ENCODE measurements around the gene HSPA14.
"Not testable (repeated sequence)": the region's sequence is repeated elsewhere in the genome, so short reads cannot be mapped to it uniquely, and the experiment has no call there.

HSPA14 gene

GRCh38 chr10:14837003-14837756, 926 bp upstream of the HSPA14 start:
- DNase-seq (ENCODE audit: low read depth in 2 of 2): no peak

- no peak for DNase-seq (ENCODE audit: low read depth in 2 of 2)
Measured at GRCh38 chr10:14838582-14839304, 637 bp downstream of the HSPA14 start.

DNA sequence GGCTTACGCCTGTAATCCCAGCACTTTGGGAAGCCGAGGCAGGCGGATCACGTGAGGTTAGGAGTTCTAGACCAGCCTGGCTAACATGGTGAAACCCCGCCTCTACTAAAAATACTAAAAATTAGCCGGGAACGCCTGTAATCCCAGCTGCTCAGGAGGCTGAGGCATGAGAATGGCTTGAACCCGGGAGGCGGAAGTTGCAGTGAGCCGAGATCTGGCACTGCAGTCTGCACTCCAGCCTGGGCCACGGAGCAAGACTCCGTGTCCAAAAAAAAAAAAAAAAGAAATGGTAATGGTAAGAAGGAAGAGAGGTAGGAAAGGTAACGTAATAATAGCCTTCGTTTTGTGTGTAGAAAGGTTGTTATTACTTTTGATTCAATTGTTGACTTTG, 1.2 kb downstream of the HSPA14 start:
- DNase-seq (ENCODE audit: low read depth in 2 of 2): no peak

DNA sequence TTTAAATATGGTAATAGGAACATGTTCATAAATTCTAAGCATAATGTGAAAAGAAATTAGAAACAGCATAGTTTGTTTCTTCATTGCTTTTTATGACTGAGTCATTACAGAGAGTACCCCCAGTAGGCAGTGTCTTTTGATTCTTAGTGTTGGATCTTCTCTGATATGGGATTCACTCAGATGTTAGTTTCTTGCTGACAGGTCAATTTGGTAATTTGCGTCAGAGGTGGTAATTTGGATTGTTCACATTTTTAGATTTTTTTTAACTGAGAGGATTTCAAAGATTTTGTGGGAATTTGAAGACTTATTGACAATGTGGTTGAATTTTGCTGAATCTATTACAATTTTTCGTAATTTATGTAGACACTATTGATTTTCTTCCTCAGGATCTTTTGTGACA, 2.1 kb downstream of the HSPA14 start:
- DNase-seq (ENCODE audit: low read depth in 2 of 2): no peak

DNA sequence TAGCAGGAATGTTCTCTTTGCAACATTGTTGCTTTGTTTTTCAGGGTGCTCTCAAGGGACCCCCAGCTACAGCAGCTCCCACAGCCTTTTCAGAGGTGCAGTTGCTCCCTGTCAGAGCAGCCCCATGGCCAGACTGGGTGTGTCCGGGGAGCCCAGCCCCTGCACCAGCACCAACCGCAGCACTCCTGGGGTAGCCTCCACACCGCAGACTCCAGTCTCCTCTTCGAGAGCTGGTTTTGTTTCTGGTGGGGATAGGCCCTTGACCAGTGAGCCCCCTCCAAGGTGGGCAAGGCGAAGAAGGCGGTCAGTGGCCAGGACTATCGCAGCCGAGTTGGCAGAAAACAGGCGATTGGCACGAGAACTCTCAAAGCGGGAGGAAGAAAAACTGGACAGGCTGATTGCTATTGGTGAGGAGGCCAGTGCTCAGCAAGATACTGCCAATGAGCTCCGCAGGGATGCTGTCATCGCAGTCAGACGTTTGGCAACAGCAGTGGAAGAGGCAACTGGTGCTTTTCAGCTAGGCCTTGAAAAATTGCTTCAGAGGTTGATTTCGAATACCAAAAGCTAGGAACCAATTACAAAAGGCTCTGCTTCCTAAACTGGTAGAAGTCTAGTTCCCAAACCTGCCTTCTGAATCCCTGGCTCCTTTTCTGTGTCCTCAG, 5.4 kb downstream of the HSPA14 start:
- DNase-seq (ENCODE audit: low read depth in 2 of 2): no peak

DNA sequence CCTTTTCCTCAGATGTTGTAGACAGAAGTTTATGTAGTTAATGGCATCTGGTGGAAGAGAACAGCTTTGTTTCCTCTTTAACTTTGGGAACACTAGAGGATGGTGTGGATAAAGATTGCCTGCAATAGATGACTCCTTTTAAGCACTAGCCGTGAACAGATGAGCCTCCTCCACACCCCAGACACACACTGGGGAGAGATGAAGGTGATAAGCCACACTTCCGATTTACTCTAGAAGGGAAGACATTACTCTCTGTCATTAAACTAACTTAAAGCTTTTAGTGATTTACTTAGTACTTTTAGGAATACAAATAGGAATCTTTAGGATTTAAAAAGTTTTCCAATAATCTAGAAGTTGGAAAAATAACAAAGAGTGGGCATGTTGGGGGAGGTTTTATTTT, 6.8 kb downstream of the HSPA14 start:
- DNase-seq (ENCODE audit: low read depth in 2 of 2): no peak

GRCh38 chr10:14852236-14852635, 14.1 kb downstream of the HSPA14 start:
- no peak for DNase-seq (ENCODE audit: low read depth in 2 of 2)

GRCh38 chr10:14855453-14855852, 17.3 kb downstream of the HSPA14 start:
- no peak for DNase-seq (ENCODE audit: low read depth in 2 of 2)

DNA sequence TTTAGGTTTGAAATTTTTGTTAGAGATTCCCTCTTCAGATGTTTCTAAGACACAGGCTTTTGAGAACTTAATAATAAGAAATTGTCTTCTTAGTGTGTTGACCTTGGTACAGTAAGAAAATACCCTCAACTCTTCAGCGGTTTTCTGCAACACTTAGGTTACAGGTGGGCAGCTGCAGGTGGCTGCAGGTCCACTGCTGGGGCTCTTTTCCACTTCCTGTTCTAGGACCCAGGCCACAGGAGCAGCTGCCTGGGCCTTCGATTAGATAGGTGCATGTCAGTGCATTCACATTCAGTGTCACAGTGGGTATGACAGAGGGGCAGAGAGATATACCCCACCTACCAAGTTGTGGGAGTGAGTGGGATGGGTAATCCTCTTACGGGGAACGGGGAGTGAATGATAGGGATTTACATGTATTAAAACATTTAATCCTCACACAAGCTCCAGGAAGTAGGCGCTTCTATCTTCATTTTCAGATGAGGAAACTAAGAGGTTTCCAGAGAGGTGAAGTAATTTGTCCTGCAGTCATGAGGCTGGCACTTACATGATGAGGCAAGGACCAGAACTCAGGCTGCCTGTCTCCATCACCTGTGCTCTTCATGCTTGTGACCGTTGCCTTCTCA, 20.3 kb downstream of the HSPA14 start:
- no peak for DNase-seq (ENCODE audit: low read depth in 2 of 2)

DNA sequence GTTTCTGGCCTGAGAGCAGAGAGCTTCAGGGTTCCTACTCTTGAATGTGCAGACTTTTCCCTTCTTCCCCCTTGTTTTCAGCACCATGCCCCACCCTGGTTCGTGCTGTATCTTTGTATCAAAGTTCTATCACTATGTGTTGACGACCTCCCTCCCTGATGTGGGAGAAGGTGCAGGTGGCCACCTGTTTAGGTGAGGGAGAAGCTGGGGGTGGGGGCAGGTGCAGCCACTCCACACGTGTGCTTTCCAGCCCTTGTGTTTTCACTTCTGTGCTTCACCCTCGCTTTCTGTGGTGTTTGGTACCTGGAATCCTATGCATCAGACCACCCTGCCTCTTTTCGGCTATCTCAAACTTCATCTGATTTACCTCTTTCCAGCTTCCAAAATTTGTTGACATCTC, 20.9 kb downstream of the HSPA14 start:
- no peak for DNase-seq (ENCODE audit: low read depth in 2 of 2)

DNA sequence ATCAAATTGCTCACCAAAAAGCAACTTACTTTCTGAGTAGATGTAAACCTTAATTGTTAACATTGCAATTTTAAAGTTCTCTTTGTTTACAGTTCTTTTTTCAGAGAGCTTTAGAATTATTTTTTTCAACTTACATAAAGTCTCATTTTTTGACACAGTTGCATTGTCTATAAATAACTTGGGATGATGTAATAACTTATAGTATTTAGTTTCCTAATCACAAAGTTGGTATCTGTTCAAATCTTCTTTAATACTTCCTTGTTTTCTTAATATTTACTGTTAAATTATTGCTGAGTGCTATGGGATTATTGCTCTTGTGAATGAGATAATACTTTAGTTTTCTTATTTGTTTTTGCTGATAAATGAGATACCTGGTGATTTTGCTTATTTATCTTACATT, 21.7 kb downstream of the HSPA14 start:
- no peak for DNase-seq (ENCODE audit: low read depth in 2 of 2)

DNA sequence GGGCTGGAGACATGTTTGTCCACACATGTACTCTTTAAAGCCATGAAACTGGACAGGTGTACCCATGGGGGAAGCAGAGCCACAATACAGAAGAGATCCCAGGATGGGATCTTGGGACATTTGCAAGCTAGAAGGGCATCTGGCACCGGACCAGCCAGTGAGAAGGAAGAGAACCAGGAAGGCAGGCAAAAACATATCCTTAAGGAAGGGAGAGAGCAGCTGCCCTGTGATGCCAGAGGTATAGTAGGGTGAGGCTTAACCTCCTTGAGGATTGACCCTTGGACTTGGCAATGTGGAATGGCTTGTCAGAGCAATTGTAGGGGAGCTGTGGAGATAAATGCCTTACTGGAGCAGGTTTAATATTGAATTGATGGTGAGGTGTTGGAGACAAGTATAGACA, 22.7 kb downstream of the HSPA14 start:
- DNase-seq (ENCODE audit: low read depth in 2 of 2): no peak

DNA sequence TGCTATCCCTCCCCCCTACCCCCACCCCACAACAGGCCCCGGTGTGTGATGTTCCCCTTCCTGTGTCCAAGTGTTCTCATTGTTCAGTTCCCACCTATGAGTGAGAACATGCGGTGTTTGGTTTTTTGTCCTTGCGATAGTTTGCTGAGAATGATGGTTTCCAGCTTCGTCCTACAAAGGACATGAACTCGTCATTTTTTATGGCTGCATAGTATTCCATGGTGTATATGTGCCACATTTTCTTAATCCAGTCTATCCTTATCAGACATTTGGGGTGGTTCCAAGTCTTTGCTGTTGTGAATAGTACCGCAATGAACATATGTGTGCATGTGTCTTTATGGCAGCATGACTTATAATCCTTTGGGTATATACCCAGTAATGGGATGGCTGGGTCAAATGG, 26.4 kb downstream of the HSPA14 start:
- DNase-seq (ENCODE audit: low read depth in 2 of 2): not testable (repeated sequence)

- DNase-seq (ENCODE audit: low read depth in 2 of 2): not testable (repeated sequence)
Measured at GRCh38 chr10:14864871-14865270, 26.8 kb downstream of the HSPA14 start.

DNA sequence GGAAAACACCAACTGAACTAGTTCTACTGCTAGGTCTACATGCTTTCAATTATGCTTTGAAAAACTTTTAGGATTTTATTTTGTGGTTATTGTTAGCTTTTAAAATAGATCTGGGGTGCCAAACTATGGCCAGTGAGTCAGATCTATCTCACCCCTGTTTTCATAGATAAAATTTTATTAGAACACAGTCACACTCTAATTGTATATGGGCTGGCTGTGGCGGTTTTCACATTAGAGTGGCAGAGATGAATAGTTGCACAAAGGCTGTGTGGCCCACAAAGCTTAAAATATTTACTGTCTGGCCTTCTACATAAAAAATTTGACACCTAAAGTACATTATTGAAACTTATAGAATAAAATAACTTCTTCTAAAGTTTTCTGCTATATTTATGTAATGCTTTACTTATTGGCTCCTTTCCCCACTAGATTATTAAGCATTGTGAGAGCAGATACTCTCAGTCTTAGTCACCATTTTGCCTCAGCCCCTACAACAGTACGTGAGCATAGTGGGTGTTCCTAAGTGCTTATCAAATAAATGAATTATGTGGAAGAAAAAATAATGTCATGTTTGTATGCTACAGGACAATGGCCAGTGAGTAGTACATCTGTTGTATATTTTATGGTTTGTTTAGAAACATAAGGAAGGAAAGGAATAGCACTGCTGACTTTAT, 35.1 kb downstream of the HSPA14 start:
- peak; percentile 23 to 28 for DNase-seq (ENCODE audit: low read depth in 2 of 2)

GRCh38 chr10:14875941-14876340, 37.8 kb downstream of the HSPA14 start:
- DNase-seq (ENCODE audit: low read depth in 2 of 2): no peak

- no peak for DNase-seq (ENCODE audit: low read depth in 2 of 2)
Measured at GRCh38 chr10:14876764-14877163, 38.7 kb downstream of the HSPA14 start.

GRCh38 chr10:14878266-14879123, 40.4 kb downstream of the HSPA14 start, which contains the start of gene SUV39H2:
Gene SUV39H2, plus strand, starts transcription at chr10:14878866. Its CDS starts 23 bp downstream, at chr10:14878889.
- DNase-seq (ENCODE audit: low read depth in 2 of 2): peak; percentile 89 to 90

DNA sequence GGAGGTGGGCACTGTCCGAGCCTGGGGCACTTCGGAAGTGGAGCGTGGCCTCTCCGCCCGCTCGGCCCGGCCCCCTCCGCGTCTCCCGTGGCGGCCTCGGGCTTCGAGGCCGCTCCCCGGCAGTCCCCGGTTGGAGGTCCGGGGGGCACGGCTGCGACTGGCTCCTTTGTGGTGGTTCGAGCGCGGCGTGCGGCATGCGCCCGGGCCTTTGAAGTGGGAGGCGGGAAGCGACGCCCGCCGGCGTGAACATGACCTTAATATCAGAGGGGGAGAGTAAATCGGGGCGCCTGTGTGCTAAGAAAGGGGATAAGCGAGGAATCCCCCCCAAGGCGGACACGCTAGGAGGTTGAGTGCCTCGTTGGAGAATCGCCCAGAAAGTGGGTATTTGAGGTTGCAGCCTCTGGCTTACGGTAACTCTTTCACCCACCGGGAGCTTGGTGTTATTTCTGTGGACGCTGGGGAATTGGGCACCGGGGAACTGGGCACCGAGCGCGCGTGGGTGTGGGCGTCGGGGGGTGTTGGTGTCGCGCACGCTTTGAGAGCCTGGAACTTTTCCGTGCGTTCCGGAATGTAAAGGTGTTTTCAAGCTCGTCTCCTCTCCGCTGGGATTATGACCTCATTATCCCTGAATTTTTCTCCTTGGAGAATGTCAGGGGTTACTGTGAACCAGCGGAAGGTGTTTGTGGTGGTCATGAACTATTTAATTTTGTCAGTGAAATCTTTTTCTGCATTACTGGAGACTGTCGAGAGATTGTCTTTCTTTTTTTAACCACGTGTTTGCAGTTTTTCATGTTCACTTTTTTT, 41.2 kb downstream of the HSPA14 start:
- no peak for DNase-seq (ENCODE audit: low read depth in 2 of 2)

- DNase-seq (ENCODE audit: low read depth in 2 of 2): no peak
Measured at GRCh38 chr10:14879928-14880193, 41.8 kb downstream of the HSPA14 start.

Data from fibroblast of skin of left quadriceps (primary cell).